Progenitor cell of endocrine pancreas (in vitro differentiated cells): ENCODE results near the gene KAZN. TPM values are rescaled to one million over a fixed set of nuclear protein-coding genes. Genes with fewer than 3 reads are reported as not detected.
A peak's percentile ranks its signal among the peaks of the same experiment; 100 is the strongest.

ENCODE experiments used
- DNase-seq: peaks from one replicate; pipeline ENCODE4 v3.0.0; 2021; ENCODE audit warnings: low spot score; ENCODE audit not compliant: unreplicated experiment
- H3K27ac Mint-ChIP-seq: 2 replicates; pipeline ENCODE4 v1.8.0; 2021; ENCODE audit warnings: mild to moderate bottlenecking, moderate library complexity, mixed read lengths
- H3K27me3 Mint-ChIP-seq: 2 replicates; pipeline ENCODE4 v1.8.0; 2021; ENCODE audit warnings: mixed read lengths
- H3K36me3 Mint-ChIP-seq: 2 replicates; pipeline ENCODE4 v1.8.0; 2022; ENCODE audit warnings: mixed read lengths; ENCODE audit not compliant: insufficient read depth
- H3K4me1 Mint-ChIP-seq: 2 replicates; pipeline ENCODE4 v1.8.0; 2021; ENCODE audit warnings: low read depth, mixed read lengths
- H3K4me3 Mint-ChIP-seq: 2 replicates; pipeline ENCODE4 v1.8.0; 2021; ENCODE audit warnings: low read depth, mild to moderate bottlenecking, moderate library complexity, mixed read lengths
- H3K9me3 Mint-ChIP-seq: 2 replicates; pipeline ENCODE4 v1.8.0; 2021; ENCODE audit warnings: low read depth, mixed read lengths
- CTCF ChIP-seq: fragments of 200-600 bp; sonication (generic); IDR thresholded peaks from one replicate; pipeline ENCODE4 v1.5.0; 2021; ENCODE audit warnings: antibody characterized with exemption, mild to moderate bottlenecking; ENCODE audit not compliant: unreplicated experiment
- total RNA-seq: library from RNA; stranded (reverse); gene quantifications from 2 replicates; pipeline ENCODE4 v1.2.1, GENCODE V29; 2021

Gene KAZN
- total RNA-seq, 1 donor from 2014 or later, result 12.9 TPM

- Mint-ChIP-seq H3K36me3 (no peaks in the 10 kb centered on the region), H3K4me1 (peaks cover 13% of the 10 kb centered on the region), H3K27me3 (peaks cover 9% of the 10 kb centered on the region), H3K9me3 (peaks cover 3% of the 10 kb centered on the region), H3K27ac (peak overlapping the region; percentile 88), H3K4me3 (no peak overlapping the region)
- peak; percentile 33 for DNase-seq
- no peak for TF ChIP-seq CTCF
Measured at GRCh38 chr1:15139654-15140350, 541.3 kb downstream of the KAZN start.

GRCh38 chr1:15141935-15142539 is 543.6 kb downstream of the KAZN start:
- Mint-ChIP-seq H3K4me3 (no peak overlapping the region), H3K9me3 (peaks cover 3% of the 10 kb centered on the region), H3K4me1 (peaks cover 9% of the 10 kb centered on the region), H3K36me3 (no peaks in the 10 kb centered on the region), H3K27me3 (peaks cover 17% of the 10 kb centered on the region), H3K27ac (no peak overlapping the region)
- no peak for DNase-seq
- TF ChIP-seq CTCF, result no peak

- Mint-ChIP-seq H3K36me3 (no peaks in the 10 kb centered on the region), H3K4me3 (no peak overlapping the region), H3K27ac (peak overlapping the region; percentile 65), H3K4me1 (no peaks in the 10 kb centered on the region), H3K9me3 (peaks cover 3% of the 10 kb centered on the region), H3K27me3 (peaks cover 30% of the 10 kb centered on the region)
- no peak for DNase-seq
- no peak for TF ChIP-seq CTCF
Measured at GRCh38 chr1:15145327-15145726, 546.8 kb downstream of the KAZN start.

- H3K9me3 Mint-ChIP-seq, result peaks cover 3% of the 10 kb centered on the region
- peaks cover 34% of the 10 kb centered on the region for H3K27me3 Mint-ChIP-seq
- no peaks in the 10 kb centered on the region for H3K36me3 Mint-ChIP-seq
- DNase-seq, result no peak
- no peak for TF ChIP-seq CTCF
- H3K27ac Mint-ChIP-seq, result no peak overlapping the region
- H3K4me1 Mint-ChIP-seq, result no peaks in the 10 kb centered on the region
- no peak overlapping the region for H3K4me3 Mint-ChIP-seq
Measured at GRCh38 chr1:15146142-15146680, 547.7 kb downstream of the KAZN start.

- DNase-seq, result no peak
- Mint-ChIP-seq H3K27ac (no peak overlapping the region), H3K4me1 (no peaks in the 10 kb centered on the region), H3K27me3 (peaks cover 34% of the 10 kb centered on the region), H3K4me3 (no peak overlapping the region), H3K36me3 (no peaks in the 10 kb centered on the region), H3K9me3 (peaks cover 3% of the 10 kb centered on the region)
- no peak for TF ChIP-seq CTCF
Measured at GRCh38 chr1:15146971-15147376, 548.5 kb downstream of the KAZN start.
